Gastroesophageal sphincter (tissue), 3 donors: Measurements from ENCODE around the gene PAM.

ENCODE experiments used
- POLR2AphosphoS5 ChIP-seq: sonication (generic); formaldehyde crosslinking; IDR thresholded peaks from one replicate; pipeline ENCODE4 v1.6.1; 2017; ENCODE audit warnings: antibody characterized with exemption
- TF ChIP-seq, protein P1 (sequence below), 4 experiments: fragments of 200-600 bp in 2 of 4; fragments of 450-650 bp in 2 of 4; sonication (generic) in 1 of 4; IDR thresholded peaks; one replicate each; pipeline ENCODE4 v1.5.1; 2017 to 2019; ENCODE audit warnings: antibody characterized with exemption in 4 of 4, mild to moderate bottlenecking in 2 of 4, moderate library complexity in 2 of 4

DNA sequence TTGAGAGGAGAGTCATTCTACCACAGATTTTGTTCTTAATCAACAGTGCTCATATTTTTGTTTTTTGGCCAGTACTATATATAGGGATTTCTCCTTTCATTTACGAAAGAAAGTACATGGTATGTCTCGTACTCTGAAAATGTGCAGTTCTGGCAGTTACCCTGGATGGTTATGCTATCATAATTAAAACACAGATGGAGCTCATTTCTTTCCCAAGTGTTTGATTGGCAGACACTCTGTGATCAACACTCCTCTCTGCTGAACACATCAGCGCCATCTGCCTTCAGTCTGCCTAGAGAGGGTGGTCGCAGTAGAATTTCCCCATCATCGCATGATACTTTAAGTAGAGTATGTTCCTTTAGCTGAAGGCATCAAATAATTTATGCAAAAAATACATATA is 64.5 kb downstream of the PAM start:
- TF ChIP-seq, protein P1, sequence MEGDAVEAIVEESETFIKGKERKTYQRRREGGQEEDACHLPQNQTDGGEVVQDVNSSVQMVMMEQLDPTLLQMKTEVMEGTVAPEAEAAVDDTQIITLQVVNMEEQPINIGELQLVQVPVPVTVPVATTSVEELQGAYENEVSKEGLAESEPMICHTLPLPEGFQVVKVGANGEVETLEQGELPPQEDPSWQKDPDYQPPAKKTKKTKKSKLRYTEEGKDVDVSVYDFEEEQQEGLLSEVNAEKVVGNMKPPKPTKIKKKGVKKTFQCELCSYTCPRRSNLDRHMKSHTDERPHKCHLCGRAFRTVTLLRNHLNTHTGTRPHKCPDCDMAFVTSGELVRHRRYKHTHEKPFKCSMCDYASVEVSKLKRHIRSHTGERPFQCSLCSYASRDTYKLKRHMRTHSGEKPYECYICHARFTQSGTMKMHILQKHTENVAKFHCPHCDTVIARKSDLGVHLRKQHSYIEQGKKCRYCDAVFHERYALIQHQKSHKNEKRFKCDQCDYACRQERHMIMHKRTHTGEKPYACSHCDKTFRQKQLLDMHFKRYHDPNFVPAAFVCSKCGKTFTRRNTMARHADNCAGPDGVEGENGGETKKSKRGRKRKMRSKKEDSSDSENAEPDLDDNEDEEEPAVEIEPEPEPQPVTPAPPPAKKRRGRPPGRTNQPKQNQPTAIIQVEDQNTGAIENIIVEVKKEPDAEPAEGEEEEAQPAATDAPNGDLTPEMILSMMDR (IDR thresholded peaks at IDR 0.05), result no peak
- TF ChIP-seq POLR2AphosphoS5, result no peak
